CD4-positive, alpha-beta T cell (primary cell): ENCODE data around the gene LRP10. TPM values are rescaled to one million over a fixed set of nuclear protein-coding genes. Genes with fewer than 3 reads are reported as not detected.
"Not testable (repeated sequence)": the region's sequence is repeated elsewhere in the genome, so short reads cannot be mapped to it uniquely, and the experiment has no call there.

Experiments used
- ATAC-seq: fragments of 200-7000 bp; cut with Tn5 transposase; one replicate; pipeline ENCODE4 v1.10.0; 2022; ENCODE audit warnings: mild to moderate bottlenecking; ENCODE audit not compliant: poor library complexity
- CTCF ChIA-PET: fragments of 350-600 bp; sonication (Branson Sonifier 250); formaldehyde crosslinking; loops from one replicate; lab custom pipeline; 2021; ENCODE audit warnings: antibody characterized with exemption, inconsistent platforms; lab: Charles Lee
- POLR2A ChIA-PET: fragments of 350-600 bp; sonication (Branson Sonifier 250); formaldehyde crosslinking; loops from one replicate; lab custom pipeline; 2021; ENCODE audit warnings: antibody characterized with exemption, inconsistent platforms; lab: Charles Lee
- DNase-seq, 14 experiments: peaks; one replicate each; pipeline ENCODE4 v3.0.0-alpha.2; 2013 to 2020; ENCODE audit warnings: mixed read lengths in 2 of 14
- H3K27ac ChIP-seq, 2 donors: one replicate each; pipeline versions ENCODE4 v1.5.1 to v1.7.0; 2013; ENCODE audit warnings: low read length in 2 of 2, low read depth in 1 of 2, mild to moderate bottlenecking in 1 of 2
- H3K27me3 ChIP-seq, 2 experiments: 1 replicate in 1 of 2; 2 replicates in 1 of 2; pipeline versions ENCODE4 v1.6.1 to v1.7.0; 2013; ENCODE audit warnings: low read length in 2 of 2, control low read depth in 1 of 2, mild to moderate bottlenecking in 1 of 2, moderate library complexity in 1 of 2; ENCODE audit not compliant: insufficient read depth in 2 of 2, control insufficient read depth in 1 of 2
- H3K36me3 ChIP-seq: one replicate; pipeline ENCODE4 v1.6.1; 2013; ENCODE audit warnings: low read length, control low read depth; ENCODE audit not compliant: insufficient read depth
- H3K4me1 ChIP-seq: one replicate; pipeline ENCODE4 v1.6.1; 2013; ENCODE audit warnings: low read length, control low read depth; ENCODE audit not compliant: insufficient read depth
- H3K4me3 ChIP-seq: one replicate; pipeline ENCODE4 v1.5.1; 2013; ENCODE audit warnings: mild to moderate bottlenecking, low read length, moderate library complexity
- H3K9me3 ChIP-seq, 2 experiments: 1 replicate in 1 of 2; 2 replicates in 1 of 2; pipeline versions ENCODE4 v1.6.1 to v1.7.0; 2013; ENCODE audit warnings: low read length in 2 of 2, mild to moderate bottlenecking in 2 of 2, control low read depth in 1 of 2, moderate library complexity in 1 of 2; ENCODE audit not compliant: control insufficient read depth in 1 of 2, insufficient read depth in 1 of 2
- H3K27ac Mint-ChIP-seq: one replicate; pipeline ENCODE4 v1.8.0; 2020; ENCODE audit warnings: mixed read lengths
- H3K27me3 Mint-ChIP-seq: one replicate; pipeline ENCODE4 v1.8.0; 2021; ENCODE audit warnings: mixed read lengths
- H3K36me3 Mint-ChIP-seq: one replicate; pipeline ENCODE4 v1.8.0; 2021; ENCODE audit warnings: low read depth, mixed read lengths
- H3K4me1 Mint-ChIP-seq: one replicate; pipeline ENCODE4 v1.8.0; 2021; ENCODE audit warnings: low read depth, mixed read lengths
- H3K4me3 Mint-ChIP-seq: one replicate; pipeline ENCODE4 v1.8.0; 2020; ENCODE audit warnings: mild to moderate bottlenecking, mixed read lengths
- H3K9me3 Mint-ChIP-seq: one replicate; pipeline ENCODE4 v1.8.0; 2020; ENCODE audit warnings: mixed read lengths
- intact Hi-C, 2 experiments: fragments of 100-400 bp; cut with DNase I in 1 of 2; cut with micrococcal nuclease in 1 of 2; formaldehyde crosslinking; loops; one replicate each; pipeline versions ENCODE4 v1.15.1 to v1.9.0; 2023 to 2025; cut with DNase I, micrococcal nuclease
- total RNA-seq, 174 experiments: library from RNA in 2 of 174; stranded (reverse) in 2 of 174; gene quantifications; one replicate each; pipeline ENCODE4 v1.2.3 and lab custom pipeline; 2021 to 2026
- TF ChIP-seq, protein P1 (sequence below): fragments of 200-600 bp; IDR thresholded peaks from one replicate; pipeline ENCODE4 v1.8.0; 2022; ENCODE audit warnings: antibody characterized with exemption, mild to moderate bottlenecking

The LRP10 gene
- total RNA-seq, 2 experiments from 2014 or later, result 52.4 to 54.6 TPM

DNA sequence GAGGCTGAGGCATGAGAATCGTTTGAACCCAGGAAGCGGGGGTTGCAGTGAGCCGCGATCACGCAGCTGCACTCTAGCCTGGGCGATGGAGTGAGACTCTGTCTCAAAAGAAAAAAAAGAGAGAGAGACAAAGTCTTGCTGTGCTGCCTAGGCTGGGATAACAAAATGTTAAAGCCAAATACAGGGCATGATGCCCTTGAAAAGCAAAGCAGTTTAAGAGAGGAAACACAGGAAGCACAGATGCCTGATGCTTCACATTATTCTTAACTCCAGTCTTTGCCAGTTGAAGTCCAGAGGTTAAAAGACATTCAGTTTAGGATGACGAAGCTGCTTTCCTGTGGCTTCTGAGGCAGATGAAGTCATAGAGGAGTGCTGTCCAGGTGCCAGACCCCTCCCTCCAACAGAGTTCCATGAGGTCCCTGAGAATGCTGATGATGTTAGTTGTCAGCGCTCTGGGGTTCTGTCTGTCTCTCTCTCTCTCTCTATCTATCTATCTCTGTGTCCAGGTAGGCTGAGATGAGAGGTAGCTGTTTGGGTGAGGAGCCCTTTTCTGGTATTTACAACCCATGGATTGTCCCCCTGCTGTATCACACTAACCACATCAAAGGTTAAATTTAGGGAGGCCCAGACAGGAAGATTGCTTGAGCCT is 46.7 kb upstream of the LRP10 start:
- Histone ChIP-seq H3K4me3 (no peak overlapping the region), H3K4me1 (peaks cover 25% of the 10 kb centered on the region), H3K36me3 (no peaks in the 10 kb centered on the region), H3K27me3 (peaks cover 0 to 5% of the 10 kb centered on the region in 2 experiments), H3K27ac (no peak overlapping the region), H3K9me3 (peaks cover 0 to 3% of the 10 kb centered on the region in 2 experiments)
- DNase-seq, result peak in 2 of 14 experiments; percentile 31 to 40
- POLR2A ChIA-PET, result no interaction called here
- Mint-ChIP-seq H3K4me1 (peaks cover 29% of the 10 kb centered on the region), H3K36me3 (peaks cover 1% of the 10 kb centered on the region), H3K4me3 (peak overlapping the region; percentile 42), H3K27ac (no peak overlapping the region), H3K9me3 (no peaks in the 10 kb centered on the region), H3K27me3 (peaks cover 10% of the 10 kb centered on the region)
- ATAC-seq, result no peak
- intact Hi-C loops, result no loop called here
- TF ChIP-seq, protein P1, sequence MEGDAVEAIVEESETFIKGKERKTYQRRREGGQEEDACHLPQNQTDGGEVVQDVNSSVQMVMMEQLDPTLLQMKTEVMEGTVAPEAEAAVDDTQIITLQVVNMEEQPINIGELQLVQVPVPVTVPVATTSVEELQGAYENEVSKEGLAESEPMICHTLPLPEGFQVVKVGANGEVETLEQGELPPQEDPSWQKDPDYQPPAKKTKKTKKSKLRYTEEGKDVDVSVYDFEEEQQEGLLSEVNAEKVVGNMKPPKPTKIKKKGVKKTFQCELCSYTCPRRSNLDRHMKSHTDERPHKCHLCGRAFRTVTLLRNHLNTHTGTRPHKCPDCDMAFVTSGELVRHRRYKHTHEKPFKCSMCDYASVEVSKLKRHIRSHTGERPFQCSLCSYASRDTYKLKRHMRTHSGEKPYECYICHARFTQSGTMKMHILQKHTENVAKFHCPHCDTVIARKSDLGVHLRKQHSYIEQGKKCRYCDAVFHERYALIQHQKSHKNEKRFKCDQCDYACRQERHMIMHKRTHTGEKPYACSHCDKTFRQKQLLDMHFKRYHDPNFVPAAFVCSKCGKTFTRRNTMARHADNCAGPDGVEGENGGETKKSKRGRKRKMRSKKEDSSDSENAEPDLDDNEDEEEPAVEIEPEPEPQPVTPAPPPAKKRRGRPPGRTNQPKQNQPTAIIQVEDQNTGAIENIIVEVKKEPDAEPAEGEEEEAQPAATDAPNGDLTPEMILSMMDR, result no peak
- CTCF ChIA-PET, result interaction anchor here (1.1 to 4.1 kb wide), 3 partner anchors 28 to 162 kb away, joined by 3 to 67 read pairs (median 5); no protein-coding TSS in a partner anchor

DNA sequence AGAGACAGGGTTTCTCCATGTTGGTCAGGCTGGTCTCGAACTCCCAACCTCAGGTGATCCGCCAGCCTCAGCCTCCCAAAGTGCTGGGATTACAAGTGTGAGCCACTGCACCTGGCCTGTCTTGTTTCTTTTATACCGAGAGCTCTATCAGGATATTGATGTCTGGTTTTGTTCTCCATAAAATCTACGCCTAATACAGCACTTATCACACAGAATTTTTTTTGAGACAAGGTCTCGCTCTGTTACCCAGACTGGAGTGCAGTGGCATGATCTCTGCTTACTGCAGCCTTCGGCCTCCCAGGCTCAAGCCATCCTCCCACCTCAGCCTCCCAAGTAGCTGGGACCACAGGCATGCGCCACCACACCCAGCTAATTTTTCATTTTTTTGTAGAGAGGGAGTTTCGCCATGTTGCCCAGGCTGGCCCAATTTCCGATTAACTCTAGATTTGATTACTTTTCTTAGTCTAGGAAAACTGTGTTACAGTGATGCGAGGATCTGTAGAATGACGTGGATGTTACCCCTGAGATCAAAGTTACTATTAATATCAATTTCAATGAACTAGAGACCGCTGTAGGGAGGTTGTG is 42.4 kb upstream of the LRP10 start:
- H3K4me1 Mint-ChIP-seq, result peaks cover 39% of the 10 kb centered on the region
- not testable (repeated sequence) for H3K27me3 ChIP-seq, H3K27me3 Mint-ChIP-seq, ATAC-seq, H3K9me3 Mint-ChIP-seq, H3K9me3 ChIP-seq, DNase-seq
- intact Hi-C loops, result loop anchor here in 1 of 2 experiments (2.0 kb wide), 1 partner anchor 272 kb away; no protein-coding TSS in a partner anchor
- Histone ChIP-seq H3K36me3 (peaks cover 17% of the 10 kb centered on the region), H3K4me3 (peak overlapping the region; percentile 78), H3K4me1 (peaks cover 25% of the 10 kb centered on the region), H3K27ac (peak overlapping the region; percentile 79 to 89)
- ChIA-PET POLR2A (interaction anchor here (0.6 to 3.1 kb wide), 5 partner anchors 17 to 64 kb away, joined by 3 to 20 read pairs (median 3); partner anchors contain the start of genes LRP10 and OXA1L), CTCF (interaction anchor here (0.8 to 2.1 kb wide), 2 partner anchors 24 to 259 kb away, joined by 4 to 11 read pairs; no protein-coding TSS in a partner anchor)
- peak overlapping the region; percentile 85 for H3K4me3 Mint-ChIP-seq
- H3K36me3 Mint-ChIP-seq, result peaks cover 31% of the 10 kb centered on the region
- peak overlapping the region; percentile 89 for H3K27ac Mint-ChIP-seq

DNA sequence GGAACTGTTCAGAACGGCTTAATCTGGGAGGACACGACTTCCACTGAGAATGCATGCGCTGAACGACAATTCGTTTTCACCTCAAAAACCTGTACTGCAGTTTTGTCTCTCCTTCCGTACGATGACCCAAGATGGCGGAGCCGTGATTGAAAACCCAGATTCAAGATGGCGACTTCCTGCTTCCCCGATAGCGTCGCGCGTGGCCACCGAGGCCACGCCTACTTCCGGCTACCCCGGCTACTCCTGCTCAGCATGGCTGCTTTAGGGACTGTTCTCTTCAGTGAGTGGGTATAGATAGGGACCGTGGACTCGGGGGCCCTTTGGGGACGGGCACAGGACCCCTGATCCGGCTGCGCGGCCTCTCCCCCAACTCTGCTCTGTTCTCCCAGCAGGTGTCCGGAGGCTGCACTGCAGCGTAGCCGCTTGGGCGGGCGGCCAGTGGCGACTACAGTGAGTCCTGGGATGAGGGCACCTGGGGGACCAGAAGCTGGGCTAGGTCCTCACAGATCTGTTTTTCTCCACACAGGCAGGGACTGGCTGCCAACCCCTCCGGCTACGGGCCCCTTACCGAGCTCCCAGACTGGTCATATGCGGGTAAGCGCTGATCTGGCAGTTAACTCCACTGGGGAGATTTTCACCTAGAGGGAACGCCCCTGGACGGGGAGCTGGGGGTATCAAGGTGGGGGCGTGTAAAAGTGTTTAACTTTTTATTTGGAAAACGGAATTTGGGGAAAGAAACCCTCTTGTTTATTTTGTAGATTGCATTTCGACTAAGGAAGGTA is 41.7 kb upstream of the LRP10 start, which contains the start of gene MRPL52:
Gene MRPL52 (plus strand): TSS at position 227 of the 782 bp plus-strand sequence. CDS start 26 bp downstream, at position 253.
- peak; percentile 94 for ATAC-seq
- CTCF ChIA-PET, result interaction anchor here (0.8 to 2.1 kb wide), 3 partner anchors 24 to 260 kb away, joined by 4 to 11 read pairs (median 6); no protein-coding TSS in a partner anchor
- peak within 1 kb of the TSS; percentile 89 for H3K27ac Mint-ChIP-seq
- Histone ChIP-seq H3K27ac (peak within 1 kb of the TSS; percentile 79 to 89), H3K4me1 (peaks cover 22% of the 10 kb centered on the region), H3K36me3 (peaks cover 21% of the 10 kb centered on the region), H3K9me3 (peaks cover 0 to 3% of the 10 kb centered on the region in 2 experiments), H3K27me3 (peaks cover 0 to 3% of the 10 kb centered on the region in 2 experiments), H3K4me3 (peak within 1 kb of the TSS; percentile 78)
- H3K9me3 Mint-ChIP-seq, result no peaks in the 10 kb centered on the region
- peak within 1 kb of the TSS; percentile 85 for H3K4me3 Mint-ChIP-seq
- intact Hi-C loops, result loop anchor here (2.0 to 5.0 kb wide), 3 partner anchors 63 to 273 kb away; partner anchors contain the start of genes DAD1 (in 1 of the 2) and OXA1L (in 1 of the 2)
- TF ChIP-seq, protein P1, result no peak
- POLR2A ChIA-PET, result interaction anchor here (0.6 to 3.1 kb wide), 15 partner anchors 9 to 473 kb away, joined by 3 to 20 read pairs (median 4); partner anchors contain the start of genes DAD1, LRP10, OXA1L and PPP1R3E
- DNase-seq, result peak; percentile 84 to 97 (median 89)
- peaks cover 33% of the 10 kb centered on the region for H3K4me1 Mint-ChIP-seq
- peaks cover 35% of the 10 kb centered on the region for H3K36me3 Mint-ChIP-seq
- H3K27me3 Mint-ChIP-seq, result peaks cover 5% of the 10 kb centered on the region
